ENCODE results near the gene AIFM2.

- TF ChIP-seq CREB5 (CRISPR knock-in tag; IDR thresholded peaks at IDR 0.05; ENCODE audit: low read depth) (no peak), ZFP30 (CRISPR knock-in tag; IDR thresholded peaks at IDR 0.05) (no peak), ZFP3 (CRISPR knock-in tag; IDR thresholded peaks at IDR 0.05) (no peak), ZNF8 (CRISPR knock-in tag; IDR thresholded peaks at IDR 0.05) (no peak)
- TF ChIP-seq, protein P1, sequence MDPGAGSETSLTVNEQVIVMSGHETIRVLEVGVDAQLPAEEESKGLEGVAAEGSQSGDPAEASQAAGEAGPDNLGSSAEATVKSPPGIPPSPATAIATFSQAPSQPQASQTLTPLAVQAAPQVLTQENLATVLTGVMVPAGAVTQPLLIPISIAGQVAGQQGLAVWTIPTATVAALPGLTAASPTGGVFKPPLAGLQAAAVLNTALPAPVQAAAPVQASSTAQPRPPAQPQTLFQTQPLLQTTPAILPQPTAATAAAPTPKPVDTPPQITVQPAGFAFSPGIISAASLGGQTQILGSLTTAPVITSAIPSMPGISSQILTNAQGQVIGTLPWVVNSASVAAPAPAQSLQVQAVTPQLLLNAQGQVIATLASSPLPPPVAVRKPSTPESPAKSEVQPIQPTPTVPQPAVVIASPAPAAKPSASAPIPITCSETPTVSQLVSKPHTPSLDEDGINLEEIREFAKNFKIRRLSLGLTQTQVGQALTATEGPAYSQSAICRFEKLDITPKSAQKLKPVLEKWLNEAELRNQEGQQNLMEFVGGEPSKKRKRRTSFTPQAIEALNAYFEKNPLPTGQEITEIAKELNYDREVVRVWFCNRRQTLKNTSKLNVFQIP (CRISPR knock-in tag; IDR thresholded peaks at IDR 0.05; ENCODE audit: borderline replicate concordance, low read depth): no peak
These were observed 43.8 kb upstream of the AIFM2 start for GRCh38 chr10:70176441-70176840.

Data from SK-N-SH treated with all-trans-retinoic acid at 6 μM for 48 hours (cell line).